GM19328 (cell line): ENCODE results near the gene RNASEH2B.

Source experiments
- ATAC-seq: cut with Tn5 transposase; IDR thresholded peaks from one replicate; pipeline ENCODE4 v1.9.1; 2021; ENCODE audit warnings: mild to moderate bottlenecking, moderate library complexity; ENCODE audit not compliant: unreplicated experiment

Gene RNASEH2B

DNA sequence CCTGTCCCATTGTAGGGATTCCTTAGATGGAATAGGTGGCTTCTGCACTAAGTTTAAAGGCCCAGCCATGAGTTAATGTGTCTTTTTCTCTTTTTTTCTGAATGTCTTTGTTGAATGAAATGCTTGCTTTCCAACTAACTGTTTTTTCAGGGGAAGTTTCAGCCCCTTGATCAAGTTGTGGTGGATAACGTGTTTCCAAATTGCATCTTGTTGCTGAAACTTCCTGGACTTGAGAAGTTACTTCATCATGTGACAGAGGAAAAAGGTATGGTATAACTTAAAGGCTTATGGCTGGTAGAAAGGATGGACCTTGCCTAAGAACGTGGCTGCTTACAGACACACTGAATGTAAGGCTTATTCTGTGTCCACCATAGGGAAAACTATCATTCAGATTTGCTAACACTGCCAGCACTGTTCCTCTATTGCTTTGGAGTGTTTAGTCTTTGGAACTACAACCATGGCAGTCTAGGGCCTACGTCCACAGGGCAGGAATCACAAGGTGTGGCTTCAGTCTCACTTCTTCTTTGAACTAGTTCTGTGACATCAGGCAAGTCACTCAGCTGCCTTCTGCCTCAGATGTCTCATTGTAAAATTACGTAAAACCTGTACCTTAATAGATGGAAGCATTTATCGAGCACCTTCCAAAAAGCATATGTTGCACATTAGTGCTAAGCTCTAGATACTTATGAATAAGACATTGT lies 25.3 kb downstream of the RNASEH2B start:
- no peak for ATAC-seq

- ATAC-seq = no peak
These were observed 27.1 kb downstream of the RNASEH2B start for GRCh38 chr13:50936679-50937078.

- ATAC-seq = no peak
These were observed 30.9 kb downstream of the RNASEH2B start for GRCh38 chr13:50940509-50940908.

DNA sequence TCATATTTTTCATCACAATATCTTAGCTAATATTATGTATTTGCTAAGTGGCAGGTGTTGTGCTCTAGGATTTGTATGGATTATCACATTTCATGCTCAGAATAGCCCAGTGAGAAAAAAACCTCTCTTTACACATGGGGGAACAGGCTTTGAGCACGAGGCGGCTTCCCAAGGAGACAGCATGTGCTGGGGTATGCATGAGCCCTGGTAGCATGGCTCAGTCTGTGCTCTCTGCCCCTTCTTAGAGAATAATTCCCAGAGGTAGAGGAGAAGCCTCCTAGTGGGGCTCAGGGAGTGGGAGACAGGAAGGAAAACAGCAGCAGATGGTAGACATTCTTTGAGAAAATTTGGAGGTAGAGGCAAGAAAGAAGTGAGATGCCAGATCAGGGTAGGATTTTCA lies 31.6 kb downstream of the RNASEH2B start:
- no peak for ATAC-seq

GRCh38 chr13:50942630-50943311 lies 33.2 kb downstream of the RNASEH2B start:
- no peak for ATAC-seq

DNA sequence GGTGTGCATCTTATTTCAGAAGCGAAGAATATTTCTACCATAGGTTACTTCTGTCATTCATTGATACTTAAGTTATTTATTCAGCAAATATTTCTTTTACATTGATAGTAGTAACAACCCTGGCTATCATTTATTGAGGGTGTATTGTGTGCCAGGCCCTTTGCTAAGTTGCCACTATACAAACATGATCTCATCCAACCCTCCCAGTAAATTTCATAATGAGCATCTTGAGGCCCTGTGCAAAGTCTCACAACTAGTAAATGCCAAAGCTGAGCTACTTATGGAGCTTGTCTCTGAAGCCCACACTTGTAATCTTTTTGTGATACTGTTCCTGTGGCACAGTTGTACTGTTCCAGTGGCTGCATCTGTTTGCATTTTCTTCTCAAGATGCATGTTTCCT lies 36.1 kb downstream of the RNASEH2B start:
- ATAC-seq = no peak

DNA sequence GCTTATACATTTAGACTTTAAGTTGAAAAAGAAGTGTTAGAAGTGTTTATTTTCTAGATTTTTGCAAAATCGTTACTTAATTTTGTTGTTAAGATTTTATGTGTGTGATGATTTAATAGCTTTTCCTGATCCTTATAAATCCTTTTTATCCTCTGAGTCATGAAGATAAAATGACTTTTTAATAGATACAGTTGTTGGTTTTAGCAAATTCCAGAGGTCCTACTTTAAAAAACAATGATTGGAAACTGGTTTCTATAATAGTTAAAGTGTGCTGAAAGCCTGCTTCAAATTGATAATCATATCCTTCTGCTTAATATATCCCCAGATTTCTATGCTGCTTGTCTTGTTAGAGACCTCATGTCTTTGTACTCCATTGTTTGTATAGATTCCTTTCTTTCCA lies 39.0 kb downstream of the RNASEH2B start:
- ATAC-seq = no peak

DNA sequence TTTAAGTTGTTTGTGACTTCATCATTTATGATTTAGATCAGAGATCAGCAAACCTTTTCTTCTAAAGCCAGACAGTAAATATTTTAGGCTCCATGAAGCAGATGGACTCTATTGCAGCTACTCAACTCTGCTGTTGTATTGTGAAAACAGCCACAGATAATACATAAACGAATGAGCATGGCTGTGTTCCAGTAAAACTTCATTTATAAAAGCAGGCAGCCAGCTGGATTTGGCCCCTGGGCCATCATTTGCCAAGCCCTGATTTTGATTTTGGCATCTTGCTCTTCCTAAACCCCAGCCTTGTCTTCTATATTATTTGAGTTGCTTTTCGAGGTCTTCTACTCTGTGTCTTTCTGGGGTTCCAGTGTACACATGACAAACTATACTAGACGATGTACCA lies 41.3 kb downstream of the RNASEH2B start:
- no peak for ATAC-seq

DNA sequence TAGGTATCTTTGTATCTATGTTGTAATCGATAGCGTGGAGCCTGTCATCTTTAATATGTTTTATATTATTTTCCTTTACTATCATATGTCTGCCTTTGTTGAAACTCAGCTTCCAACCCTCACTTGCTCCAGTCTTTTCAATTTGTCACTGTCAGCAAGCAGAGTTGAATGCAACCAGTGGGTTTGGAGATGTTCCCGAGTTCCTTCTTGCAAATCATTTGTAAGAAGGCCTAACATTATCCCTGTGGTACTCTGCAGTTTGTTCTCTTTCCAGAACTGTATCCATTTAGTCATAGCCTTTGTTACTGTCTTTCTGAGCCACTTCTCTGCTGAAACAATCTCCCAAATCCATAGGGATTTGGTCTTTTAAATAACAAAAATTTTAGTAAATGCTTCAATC lies 41.8 kb downstream of the RNASEH2B start:
- ATAC-seq = no peak

- ATAC-seq = no peak
These were observed 45.6 kb downstream of the RNASEH2B start for GRCh38 chr13:50955241-50955640.

GRCh38 chr13:50955798-50956197 lies 46.2 kb downstream of the RNASEH2B start:
- ATAC-seq = no peak

DNA sequence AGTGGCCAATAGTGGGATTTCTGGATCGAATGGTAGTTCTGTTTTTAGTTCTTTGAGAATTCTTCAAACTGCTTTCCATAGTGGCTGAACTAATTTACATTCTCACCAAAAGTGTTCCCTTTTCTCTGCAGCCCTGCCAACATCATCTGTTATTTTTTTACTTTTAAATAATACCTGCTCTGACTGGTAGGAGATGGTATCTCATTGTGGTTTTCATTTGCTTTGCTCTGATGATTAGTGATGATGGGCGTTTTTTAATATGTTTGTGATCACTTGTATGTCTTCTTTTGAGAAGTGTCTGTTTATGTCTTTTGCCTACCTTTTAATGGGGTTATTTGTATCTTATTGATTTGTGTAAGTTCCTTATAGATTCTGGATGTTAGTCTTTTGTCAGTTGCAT lies 48.0 kb downstream of the RNASEH2B start:
- no peak for ATAC-seq

GRCh38 chr13:50969691-50970090 lies 60.1 kb downstream of the RNASEH2B start:
- no peak for ATAC-seq

DNA sequence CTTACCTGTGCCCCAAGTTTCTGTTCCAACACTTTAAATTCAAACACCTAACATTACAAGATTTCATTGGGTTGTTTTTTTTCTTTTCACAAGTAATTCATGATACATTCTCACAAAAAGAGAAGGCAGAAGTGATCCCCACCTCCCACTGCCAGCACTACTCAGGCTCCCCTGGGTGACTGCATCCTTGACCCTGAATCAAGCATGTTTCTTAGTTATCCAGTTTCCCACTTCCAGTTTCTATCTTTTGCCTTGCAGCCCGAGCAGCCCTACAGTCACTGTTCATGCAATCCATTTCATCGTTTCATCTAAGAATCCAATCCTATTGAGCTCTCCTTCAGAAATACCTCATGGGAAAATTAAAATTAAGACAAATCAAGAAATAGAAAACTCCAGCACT lies 61.4 kb downstream of the RNASEH2B start:
- no peak for ATAC-seq

DNA sequence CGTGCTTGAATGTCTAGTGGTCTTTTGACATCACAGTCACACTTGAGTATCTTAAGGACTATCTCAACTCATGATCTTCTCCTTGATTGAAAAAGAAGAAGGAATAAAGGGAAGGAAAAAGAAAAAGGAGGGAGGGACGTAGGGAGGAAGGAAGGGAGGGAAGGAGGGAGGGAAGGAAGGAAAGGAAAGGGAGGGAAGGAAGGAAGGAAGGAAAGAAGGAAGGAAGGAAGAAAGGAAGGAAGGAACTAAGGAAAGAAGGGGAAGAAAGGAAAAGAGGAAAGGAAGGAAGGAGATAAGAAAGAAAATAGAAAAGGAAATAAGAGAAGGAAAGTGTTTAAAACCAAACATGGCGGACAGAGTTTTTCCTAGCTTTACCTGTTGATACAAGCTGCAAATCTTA lies 64.7 kb downstream of the RNASEH2B start:
- ATAC-seq = no peak

DNA sequence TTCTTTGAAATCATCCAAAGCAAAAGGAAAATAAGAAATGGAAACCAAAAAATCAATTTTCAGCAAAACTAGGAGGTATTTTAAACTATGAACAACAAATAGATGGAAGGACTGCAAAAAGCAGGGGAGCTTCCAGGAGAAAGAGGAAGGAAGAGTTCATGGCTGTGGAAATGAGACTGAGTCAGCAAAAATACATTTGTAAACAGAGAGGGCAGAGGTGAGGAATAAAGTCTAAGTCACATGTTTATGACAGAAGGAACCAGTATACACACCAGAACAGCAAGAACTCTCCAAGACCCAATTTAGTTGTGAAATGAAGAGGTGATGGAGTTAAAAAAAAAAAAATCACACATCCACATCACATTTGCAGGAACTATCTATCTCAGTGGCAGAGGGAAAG lies 69.6 kb downstream of the RNASEH2B start:
- ATAC-seq = no peak

DNA sequence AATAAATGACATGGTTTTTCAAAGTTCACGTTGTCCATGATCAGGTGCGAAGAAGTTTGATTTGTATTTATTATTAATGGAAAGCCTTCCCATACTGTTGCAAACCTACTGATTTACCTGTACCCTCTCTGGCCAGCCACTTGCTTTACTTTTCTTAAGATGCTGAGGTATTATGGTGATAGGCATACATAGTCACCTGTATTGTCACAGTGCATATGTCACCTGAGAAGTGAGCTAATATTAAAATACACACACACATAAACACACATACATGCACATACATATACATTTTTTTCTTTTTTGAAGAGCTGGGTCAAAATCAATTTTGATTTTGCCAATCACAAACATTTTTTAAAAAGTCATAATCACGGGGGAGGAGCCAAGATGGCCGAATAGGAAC lies 72.1 kb downstream of the RNASEH2B start:
- no peak for ATAC-seq

DNA sequence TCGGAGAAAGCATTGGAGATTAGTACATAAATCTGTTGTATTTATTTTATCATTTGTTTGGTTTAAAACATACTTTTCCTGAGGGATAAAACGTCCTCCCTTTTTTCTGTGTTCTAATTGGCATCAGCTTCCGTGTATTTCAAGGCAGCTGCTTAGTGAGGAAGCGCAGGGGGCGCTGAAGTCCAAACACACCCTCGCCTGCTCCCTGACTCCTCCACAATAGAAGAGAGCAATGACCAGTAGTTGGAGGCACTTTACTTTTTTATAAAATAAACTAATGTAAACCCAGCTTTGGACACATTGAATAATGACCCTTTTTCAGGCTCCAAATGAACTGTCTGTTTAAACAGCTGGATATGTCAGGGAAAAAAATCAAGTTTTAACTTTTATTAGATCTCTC lies 79.9 kb downstream of the RNASEH2B start:
- ATAC-seq = no peak

GRCh38 chr13:50990065-50990817 lies 80.7 kb downstream of the RNASEH2B start:
- no peak for ATAC-seq

- ATAC-seq = no peak
These were observed 81.4 kb downstream of the RNASEH2B start for GRCh38 chr13:50990818-50991506.
